Measurements from ENCODE around the gene CSNK1D.

Gene CSNK1D

DNA sequence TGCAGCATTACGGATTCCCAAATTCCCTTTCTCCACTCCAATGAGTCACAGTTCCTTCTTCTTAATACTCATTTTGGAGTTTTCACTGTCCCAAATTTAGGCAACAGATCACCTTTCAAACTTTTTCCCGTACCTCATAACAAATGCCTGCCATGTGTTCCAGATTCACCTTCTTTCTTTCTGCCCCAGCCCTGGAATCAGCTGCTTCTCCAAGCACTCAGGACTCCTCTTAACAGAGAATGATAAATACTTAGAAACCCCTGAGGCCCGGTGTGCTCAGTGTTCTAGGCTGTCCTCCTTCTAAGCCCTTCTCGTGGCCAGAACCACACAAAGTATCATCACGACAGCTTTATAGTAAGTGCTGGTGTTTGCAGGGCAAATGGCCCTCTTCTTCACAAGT lies 14.9 kb downstream of the CSNK1D start:
- Histone ChIP-seq H3K27me3 (ENCODE audit: insufficient read depth, low read length, poor library complexity, severe bottlenecking) (no peaks in the 10 kb centered on the region), H3K9me3 (ENCODE audit: insufficient read depth, low read depth, low read length) (no peaks in the 10 kb centered on the region), H3K36me3 (ENCODE audit: insufficient read depth, low read length) (peaks cover 84% of the 10 kb centered on the region; the same call in 1 of the 2 replicates), H3K4me1 (ENCODE audit: insufficient read depth, low read length, poor library complexity, severe bottlenecking) (no peaks in the 10 kb centered on the region), H3K4me3 (ENCODE audit: low read length, poor library complexity, severe bottlenecking) (no peak overlapping the region), H3K79me2 (ENCODE audit: insufficient read depth, low read length) (peaks cover 69% of the 10 kb centered on the region), H3F3A (ENCODE audit: low read depth) (no peaks in the 10 kb centered on the region; the same call in 1 of the 2 replicates), H3K9ac (ENCODE audit: low read depth, low read length, poor library complexity, severe bottlenecking) (no peak overlapping the region), H3K9me2 (replicated peaks; ENCODE audit: low read depth, low read length) (no peaks in the 10 kb centered on the region), H2AFZ (ENCODE audit: low read length) (no peak overlapping the region), H3K4me2 (ENCODE audit: low read depth, low read length, poor library complexity, severe bottlenecking) (no peak overlapping the region), H4K20me1 (ENCODE audit: insufficient read depth, low read length, poor library complexity, severe bottlenecking) (peaks cover 59% of the 10 kb centered on the region)
- TF ChIP-seq, protein P1, sequence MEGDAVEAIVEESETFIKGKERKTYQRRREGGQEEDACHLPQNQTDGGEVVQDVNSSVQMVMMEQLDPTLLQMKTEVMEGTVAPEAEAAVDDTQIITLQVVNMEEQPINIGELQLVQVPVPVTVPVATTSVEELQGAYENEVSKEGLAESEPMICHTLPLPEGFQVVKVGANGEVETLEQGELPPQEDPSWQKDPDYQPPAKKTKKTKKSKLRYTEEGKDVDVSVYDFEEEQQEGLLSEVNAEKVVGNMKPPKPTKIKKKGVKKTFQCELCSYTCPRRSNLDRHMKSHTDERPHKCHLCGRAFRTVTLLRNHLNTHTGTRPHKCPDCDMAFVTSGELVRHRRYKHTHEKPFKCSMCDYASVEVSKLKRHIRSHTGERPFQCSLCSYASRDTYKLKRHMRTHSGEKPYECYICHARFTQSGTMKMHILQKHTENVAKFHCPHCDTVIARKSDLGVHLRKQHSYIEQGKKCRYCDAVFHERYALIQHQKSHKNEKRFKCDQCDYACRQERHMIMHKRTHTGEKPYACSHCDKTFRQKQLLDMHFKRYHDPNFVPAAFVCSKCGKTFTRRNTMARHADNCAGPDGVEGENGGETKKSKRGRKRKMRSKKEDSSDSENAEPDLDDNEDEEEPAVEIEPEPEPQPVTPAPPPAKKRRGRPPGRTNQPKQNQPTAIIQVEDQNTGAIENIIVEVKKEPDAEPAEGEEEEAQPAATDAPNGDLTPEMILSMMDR (conservative IDR thresholded peaks at IDR 0.05; ENCODE audit: low read length), result no peak
- TF ChIP-seq EZH2phosphoT487 (IDR thresholded peaks at IDR 0.05; ENCODE audit: borderline replicate concordance), result no peak

DNA sequence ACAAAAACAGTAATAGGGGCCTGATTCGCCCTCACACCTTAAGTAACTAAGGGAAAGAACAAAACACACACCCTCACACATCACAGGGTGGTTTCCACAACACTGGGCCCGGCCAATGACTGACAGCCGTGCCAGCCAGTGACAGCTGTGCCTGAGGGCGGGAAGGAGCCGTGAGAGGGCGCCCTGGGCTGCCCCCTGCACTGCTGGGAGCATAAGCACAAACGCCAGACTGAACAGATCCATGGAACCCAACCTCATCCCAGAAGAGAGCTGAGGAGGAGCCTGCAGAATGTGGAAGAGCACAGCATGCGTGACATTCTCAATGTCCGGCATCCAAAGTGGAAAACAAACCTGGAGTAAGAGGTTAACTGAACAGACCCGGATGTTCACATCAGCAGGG lies 16.0 kb downstream of the CSNK1D start:
- no peaks in the 10 kb centered on the region; the same call in 1 of the 2 replicates for H3F3A ChIP-seq (ENCODE audit: low read depth)
- no peaks in the 10 kb centered on the region for H3K9me2 ChIP-seq (replicated peaks; ENCODE audit: low read depth, low read length)
- no peak overlapping the region for H3K9ac ChIP-seq (ENCODE audit: low read depth, low read length, poor library complexity, severe bottlenecking)
- peaks cover 84% of the 10 kb centered on the region; the same call in 1 of the 2 replicates for H3K36me3 ChIP-seq (ENCODE audit: insufficient read depth, low read length)
- H3K79me2 ChIP-seq (ENCODE audit: insufficient read depth, low read length), result peaks cover 69% of the 10 kb centered on the region
- H2AFZ ChIP-seq (ENCODE audit: low read length), result no peak overlapping the region
- H3K4me3 ChIP-seq (ENCODE audit: low read length, poor library complexity, severe bottlenecking), result no peak overlapping the region
- peaks cover 56% of the 10 kb centered on the region for H4K20me1 ChIP-seq (ENCODE audit: insufficient read depth, low read length, poor library complexity, severe bottlenecking)
- H3K27me3 ChIP-seq (ENCODE audit: insufficient read depth, low read length, poor library complexity, severe bottlenecking), result no peaks in the 10 kb centered on the region
- no peak overlapping the region for H3K4me2 ChIP-seq (ENCODE audit: low read depth, low read length, poor library complexity, severe bottlenecking)
- TF ChIP-seq, protein P1 (conservative IDR thresholded peaks at IDR 0.05; ENCODE audit: low read length), result no peak
- TF ChIP-seq EZH2phosphoT487 (IDR thresholded peaks at IDR 0.05; ENCODE audit: borderline replicate concordance), result no peak
- no peaks in the 10 kb centered on the region for H3K9me3 ChIP-seq (ENCODE audit: insufficient read depth, low read depth, low read length)
- no peaks in the 10 kb centered on the region for H3K4me1 ChIP-seq (ENCODE audit: insufficient read depth, low read length, poor library complexity, severe bottlenecking)

DNA sequence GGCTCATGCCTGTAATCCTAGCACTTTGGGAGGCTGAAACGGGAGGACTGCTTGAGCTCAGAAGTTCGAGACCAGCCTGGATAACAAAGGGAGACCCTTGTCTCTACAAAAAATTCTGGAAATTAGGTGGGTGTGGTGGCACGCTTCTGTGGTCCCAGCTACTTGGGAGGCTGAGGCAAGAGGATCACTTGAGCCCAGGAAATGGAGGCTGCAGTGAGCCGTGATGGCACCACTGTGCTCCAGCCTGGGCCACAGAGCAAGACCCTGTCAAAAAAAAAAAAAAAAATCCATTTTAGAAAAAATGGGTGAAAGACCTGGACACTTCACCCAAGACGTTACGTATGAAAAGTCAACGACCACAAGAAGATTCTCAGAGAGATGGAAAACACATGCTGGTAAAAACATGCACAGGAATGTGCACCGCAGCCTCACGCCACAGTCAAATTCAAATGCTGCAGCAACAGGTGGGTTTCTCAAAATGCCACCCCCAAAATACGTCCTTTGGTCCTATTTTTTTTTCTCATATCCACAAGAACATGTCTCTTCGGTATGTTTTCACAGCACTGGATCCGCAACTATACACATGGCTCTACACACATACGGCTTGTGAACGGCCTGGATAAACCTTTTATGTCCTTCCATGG lies 17.1 kb downstream of the CSNK1D start:
- peaks cover 68% of the 10 kb centered on the region for H3K79me2 ChIP-seq (ENCODE audit: insufficient read depth, low read length)
- H3K4me3 ChIP-seq (ENCODE audit: low read length, poor library complexity, severe bottlenecking), result no peak overlapping the region
- no peak overlapping the region for H3K9ac ChIP-seq (ENCODE audit: low read depth, low read length, poor library complexity, severe bottlenecking)
- peaks cover 51% of the 10 kb centered on the region for H4K20me1 ChIP-seq (ENCODE audit: insufficient read depth, low read length, poor library complexity, severe bottlenecking)
- H3K9me3 ChIP-seq (ENCODE audit: insufficient read depth, low read depth, low read length), result no peaks in the 10 kb centered on the region
- no peak overlapping the region for H3K4me2 ChIP-seq (ENCODE audit: low read depth, low read length, poor library complexity, severe bottlenecking)
- no peak overlapping the region for H2AFZ ChIP-seq (ENCODE audit: low read length)
- H3F3A ChIP-seq (ENCODE audit: low read depth), result no peaks in the 10 kb centered on the region; the same call in 1 of the 2 replicates
- H3K27me3 ChIP-seq (ENCODE audit: insufficient read depth, low read length, poor library complexity, severe bottlenecking), result no peaks in the 10 kb centered on the region
- no peaks in the 10 kb centered on the region for H3K4me1 ChIP-seq (ENCODE audit: insufficient read depth, low read length, poor library complexity, severe bottlenecking)
- TF ChIP-seq, protein P1 (conservative IDR thresholded peaks at IDR 0.05; ENCODE audit: low read length), result no peak
- TF ChIP-seq EZH2phosphoT487 (IDR thresholded peaks at IDR 0.05; ENCODE audit: borderline replicate concordance), result no peak
- H3K36me3 ChIP-seq (ENCODE audit: insufficient read depth, low read length), result peaks cover 84% of the 10 kb centered on the region; the same call in 1 of the 2 replicates
- no peaks in the 10 kb centered on the region for H3K9me2 ChIP-seq (replicated peaks; ENCODE audit: low read depth, low read length)
